ENCODE results near the gene GPC6.

DNA sequence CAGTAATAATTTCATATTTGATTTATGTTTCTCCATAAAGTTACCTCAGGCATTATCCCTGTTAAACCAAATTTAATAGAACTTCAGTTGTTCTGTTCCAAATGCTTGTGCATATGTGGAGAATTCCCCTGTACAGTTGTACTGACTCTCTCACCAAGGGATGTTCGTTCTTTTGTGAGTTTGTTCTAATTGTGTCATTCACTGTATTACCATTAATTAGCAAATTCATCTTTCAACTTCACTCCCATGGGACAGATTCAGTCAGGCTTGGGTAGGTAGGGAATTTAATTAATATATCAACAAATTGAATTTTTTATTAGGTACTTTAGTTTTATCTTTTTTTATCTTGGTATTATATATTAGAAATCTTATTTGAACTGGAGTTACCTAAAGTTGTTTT is 987.5 kb downstream of the GPC6 start:
- TF ChIP-seq FOXJ3 (CRISPR knock-in tag; IDR thresholded peaks at IDR 0.05) (no peak), SMC3 (IDR thresholded peaks at IDR 0.05; ENCODE audit: low read depth, low read length) (no peak), POLR2AphosphoS5 (IDR thresholded peaks at IDR 0.05; ENCODE audit: low read depth, low read length) (no peak), TAF1 (IDR thresholded peaks at IDR 0.05; ENCODE audit: borderline replicate concordance, low read depth, low read length) (no peak), RAD21 (IDR thresholded peaks at IDR 0.05; ENCODE audit: low read length) (no peak), MXI1 (IDR thresholded peaks at IDR 0.05; ENCODE audit: low read depth, low read length) (no peak), USF2 (IDR thresholded peaks at IDR 0.05; ENCODE audit: borderline replicate concordance, low read depth, low read length) (no peak), TEAD4 (IDR thresholded peaks at IDR 0.05; ENCODE audit: borderline replicate concordance, insufficient read depth) (no peak), SIN3A (IDR thresholded peaks at IDR 0.05; ENCODE audit: borderline replicate concordance, low read depth, low read length) (no peak)
- TF ChIP-seq, protein P1, sequence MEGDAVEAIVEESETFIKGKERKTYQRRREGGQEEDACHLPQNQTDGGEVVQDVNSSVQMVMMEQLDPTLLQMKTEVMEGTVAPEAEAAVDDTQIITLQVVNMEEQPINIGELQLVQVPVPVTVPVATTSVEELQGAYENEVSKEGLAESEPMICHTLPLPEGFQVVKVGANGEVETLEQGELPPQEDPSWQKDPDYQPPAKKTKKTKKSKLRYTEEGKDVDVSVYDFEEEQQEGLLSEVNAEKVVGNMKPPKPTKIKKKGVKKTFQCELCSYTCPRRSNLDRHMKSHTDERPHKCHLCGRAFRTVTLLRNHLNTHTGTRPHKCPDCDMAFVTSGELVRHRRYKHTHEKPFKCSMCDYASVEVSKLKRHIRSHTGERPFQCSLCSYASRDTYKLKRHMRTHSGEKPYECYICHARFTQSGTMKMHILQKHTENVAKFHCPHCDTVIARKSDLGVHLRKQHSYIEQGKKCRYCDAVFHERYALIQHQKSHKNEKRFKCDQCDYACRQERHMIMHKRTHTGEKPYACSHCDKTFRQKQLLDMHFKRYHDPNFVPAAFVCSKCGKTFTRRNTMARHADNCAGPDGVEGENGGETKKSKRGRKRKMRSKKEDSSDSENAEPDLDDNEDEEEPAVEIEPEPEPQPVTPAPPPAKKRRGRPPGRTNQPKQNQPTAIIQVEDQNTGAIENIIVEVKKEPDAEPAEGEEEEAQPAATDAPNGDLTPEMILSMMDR (IDR thresholded peaks at IDR 0.05): no peak
